SJCRH30 (cell line): ENCODE measurements around the gene WSCD2. TPM values are rescaled to one million over a fixed set of nuclear protein-coding genes. Genes with fewer than 3 reads are reported as not detected.

Experiments used
- DNase-seq, 2 experiments: peaks; one replicate each; pipeline ENCODE4 v3.0.0-alpha.2; 2015 to 2020
- H3K27ac ChIP-seq: fragments of 250-450 bp; sonication (Bioruptor Pico); 2 replicates; pipeline ENCODE4 v1.5.1; 2020; ENCODE audit warnings: mild to moderate bottlenecking, moderate library complexity
- H3K27me3 ChIP-seq: fragments of 250-450 bp; sonication (Bioruptor Pico); 2 replicates; pipeline ENCODE4 v1.5.1; 2020; ENCODE audit warnings: mild to moderate bottlenecking, moderate library complexity
- H3K36me3 ChIP-seq: fragments of 250-450 bp; sonication (Bioruptor Pico); 2 replicates; pipeline ENCODE4 v1.5.1; 2020; ENCODE audit warnings: mild to moderate bottlenecking, moderate library complexity
- H3K4me1 ChIP-seq: fragments of 250-450 bp; sonication (Bioruptor Pico); 2 replicates; pipeline ENCODE4 v1.5.1; 2020; ENCODE audit warnings: mild to moderate bottlenecking, moderate library complexity
- H3K4me3 ChIP-seq: fragments of 250-450 bp; sonication (Bioruptor Pico); 2 replicates; pipeline ENCODE4 v1.5.1; 2020; ENCODE audit warnings: mild to moderate bottlenecking, moderate library complexity
- H3K9me3 ChIP-seq: fragments of 250-450 bp; sonication (Bioruptor Pico); replicated peaks from 2 replicates; pipeline ENCODE4 v1.5.1; 2020; ENCODE audit warnings: mild to moderate bottlenecking, moderate library complexity
- total RNA-seq: library from RNA; depleted of rRNA; stranded (reverse); fragments of >200 nt; shearing (Covaris generic); gene quantifications from 2 replicates; pipeline ENCODE4 v1.2.3, GENCODE V29; 2014

WSCD2 gene
- total RNA-seq, 1 experiment from 2014 or later: not detected

DNA sequence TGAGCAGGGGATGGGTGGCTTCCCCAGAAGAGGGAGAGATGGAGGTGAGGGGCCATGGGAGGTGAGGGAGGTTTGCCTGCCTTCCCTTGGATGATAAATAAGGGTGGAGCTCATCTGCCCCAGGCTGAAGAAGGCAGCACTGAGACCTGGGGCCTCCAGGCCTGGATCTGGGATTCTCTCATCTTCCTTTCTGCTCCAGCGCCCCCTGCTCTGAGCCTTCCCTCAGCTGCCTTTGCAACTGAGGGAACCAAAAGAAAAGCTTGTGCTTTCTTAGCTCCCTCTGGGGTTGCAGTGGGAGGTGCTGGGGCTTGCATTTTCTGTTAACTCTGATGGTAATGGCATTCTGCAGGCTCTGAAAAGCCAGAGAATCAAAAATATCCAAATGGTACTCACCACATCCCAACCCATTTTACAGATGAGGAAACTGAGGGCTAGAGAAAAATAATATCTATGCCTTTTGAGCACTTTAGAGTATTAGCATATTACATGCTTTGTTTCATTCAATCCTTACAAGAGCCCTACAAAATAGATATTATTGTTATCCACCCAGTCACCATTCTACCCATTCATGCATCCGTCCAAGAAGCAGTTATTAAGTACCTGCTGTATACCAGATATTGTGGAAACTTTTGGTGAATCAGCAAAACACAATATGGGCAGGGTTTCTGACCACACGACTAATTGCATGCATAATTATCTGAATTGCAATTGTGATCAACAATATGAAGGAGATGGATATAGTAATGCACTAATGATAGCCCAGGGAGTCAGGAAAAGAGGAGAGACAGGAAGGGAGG lies 102.2 kb downstream of the WSCD2 start:
- Histone ChIP-seq H3K36me3 (no peaks in the 10 kb centered on the region), H3K4me3 (no peak overlapping the region), H3K27me3 (no peaks in the 10 kb centered on the region), H3K27ac (no peak overlapping the region), H3K9me3 (no peaks in the 10 kb centered on the region), H3K4me1 (no peaks in the 10 kb centered on the region)
- DNase-seq: no peak

DNA sequence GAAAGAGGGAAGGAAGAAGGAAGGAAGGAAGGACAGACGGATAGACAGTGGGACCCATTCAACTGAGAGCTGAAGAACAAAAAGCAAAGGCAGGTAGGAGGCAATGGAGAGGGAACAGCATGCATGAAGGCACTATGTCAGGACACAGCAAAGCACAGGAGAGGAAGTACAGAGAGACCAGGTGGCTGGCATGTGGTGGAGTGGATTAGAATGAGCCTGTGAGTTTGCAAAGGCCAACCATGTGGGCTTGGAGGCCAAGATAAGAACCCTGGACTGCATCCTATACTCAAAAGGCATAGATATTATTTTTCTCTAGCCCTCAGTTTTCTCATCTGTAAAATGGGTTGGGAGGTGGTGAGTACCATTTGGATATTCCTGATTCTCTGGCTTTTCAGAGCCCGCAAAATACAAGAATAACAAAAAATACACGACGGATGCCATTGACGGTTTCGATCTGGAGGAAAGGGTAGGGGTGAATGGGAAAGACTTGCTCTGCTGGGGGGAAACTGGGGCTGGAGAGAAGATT lies 102.9 kb downstream of the WSCD2 start:
- Histone ChIP-seq H3K4me1 (no peaks in the 10 kb centered on the region), H3K27ac (no peak overlapping the region), H3K4me3 (no peak overlapping the region), H3K9me3 (no peaks in the 10 kb centered on the region), H3K27me3 (no peaks in the 10 kb centered on the region), H3K36me3 (no peaks in the 10 kb centered on the region)
- no peak for DNase-seq

DNA sequence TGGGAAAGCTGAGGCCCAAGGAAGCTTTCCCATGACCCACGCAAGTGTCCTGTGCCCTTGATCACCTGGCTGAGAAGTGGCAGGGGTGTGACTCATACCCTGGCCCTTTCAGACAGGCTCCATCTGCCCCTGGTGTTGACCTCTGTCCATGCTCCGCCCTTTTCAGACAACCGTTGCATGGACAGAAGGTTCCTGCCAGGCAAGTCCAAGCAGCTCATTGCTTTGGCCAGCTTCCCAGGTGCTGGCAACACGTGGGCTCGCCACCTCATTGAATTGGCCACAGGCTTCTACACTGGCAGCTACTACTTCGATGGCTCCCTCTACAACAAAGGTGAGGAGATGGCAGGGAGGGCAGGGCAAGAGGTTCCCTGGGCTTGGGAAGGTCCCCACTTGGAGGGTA lies 103.5 kb downstream of the WSCD2 start:
- H3K27ac ChIP-seq: no peak overlapping the region
- H3K9me3 ChIP-seq: no peaks in the 10 kb centered on the region
- H3K4me1 ChIP-seq: no peaks in the 10 kb centered on the region
- no peak for DNase-seq
- H3K36me3 ChIP-seq: no peaks in the 10 kb centered on the region
- H3K4me3 ChIP-seq: no peak overlapping the region
- no peaks in the 10 kb centered on the region for H3K27me3 ChIP-seq

DNA sequence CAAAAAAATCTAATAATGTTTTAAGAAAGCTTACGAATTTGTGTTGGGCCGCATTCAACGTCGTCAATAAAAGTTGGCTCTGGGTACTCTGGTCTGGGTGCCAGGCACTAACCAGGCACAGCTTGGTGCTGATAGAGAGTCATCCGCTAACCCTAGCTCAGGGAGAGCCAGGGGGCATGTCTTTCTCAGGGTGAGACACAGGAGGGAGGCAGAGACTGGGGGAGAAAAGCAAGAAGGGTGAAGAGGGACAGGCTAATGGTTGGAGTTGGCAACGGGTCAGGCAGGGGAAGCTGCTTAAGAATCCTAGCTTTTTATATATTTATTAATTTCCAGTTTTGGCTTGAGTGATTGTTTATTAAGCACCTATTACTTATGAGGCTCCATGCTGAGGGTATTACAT lies 105.1 kb downstream of the WSCD2 start:
- H3K9me3 ChIP-seq: no peaks in the 10 kb centered on the region
- no peak for DNase-seq
- H3K36me3 ChIP-seq: no peaks in the 10 kb centered on the region
- H3K4me3 ChIP-seq: no peak overlapping the region
- H3K4me1 ChIP-seq: no peaks in the 10 kb centered on the region
- no peaks in the 10 kb centered on the region for H3K27me3 ChIP-seq
- H3K27ac ChIP-seq: no peak overlapping the region

DNA sequence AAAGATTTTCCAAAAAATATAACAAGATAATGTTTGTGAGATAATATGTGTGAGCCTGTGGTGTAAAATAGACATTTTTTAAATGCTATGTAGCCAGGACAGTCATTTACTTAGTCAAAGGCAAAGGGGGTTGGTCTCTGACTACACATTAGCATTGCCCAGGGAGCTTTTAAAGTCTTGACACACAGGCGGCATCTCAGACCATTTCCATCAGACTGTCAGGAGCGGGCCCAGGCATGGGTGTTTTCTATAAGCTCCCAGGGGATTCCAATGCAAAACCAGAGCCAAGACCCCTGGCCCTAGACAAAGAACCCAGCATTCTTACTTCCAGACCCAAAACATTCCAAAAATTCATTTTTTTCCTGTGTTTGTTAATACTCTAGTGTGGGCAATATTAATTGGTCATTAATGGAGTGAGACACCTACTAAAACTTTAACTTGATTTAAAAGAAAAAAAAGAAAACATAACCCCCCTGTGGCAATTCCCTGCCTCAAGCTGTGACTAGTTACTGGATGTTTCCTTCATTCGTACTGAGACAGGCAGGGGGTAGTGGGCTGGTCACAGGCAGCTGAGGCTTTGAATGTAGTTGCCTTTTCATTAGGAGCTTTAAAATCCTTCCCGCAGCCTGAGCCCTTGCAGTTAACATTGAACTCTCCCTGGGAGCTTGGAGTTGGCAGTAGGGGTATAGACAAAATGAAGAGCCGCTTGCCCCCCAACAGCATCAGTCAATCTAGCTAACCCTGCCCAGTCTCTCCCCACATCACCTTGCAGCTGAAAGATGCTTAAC lies 106.3 kb downstream of the WSCD2 start:
- no peaks in the 10 kb centered on the region for H3K27me3 ChIP-seq
- H3K36me3 ChIP-seq: no peaks in the 10 kb centered on the region
- no peak overlapping the region for H3K4me3 ChIP-seq
- H3K27ac ChIP-seq: no peak overlapping the region
- DNase-seq: no peak
- H3K9me3 ChIP-seq: no peaks in the 10 kb centered on the region
- no peaks in the 10 kb centered on the region for H3K4me1 ChIP-seq

DNA sequence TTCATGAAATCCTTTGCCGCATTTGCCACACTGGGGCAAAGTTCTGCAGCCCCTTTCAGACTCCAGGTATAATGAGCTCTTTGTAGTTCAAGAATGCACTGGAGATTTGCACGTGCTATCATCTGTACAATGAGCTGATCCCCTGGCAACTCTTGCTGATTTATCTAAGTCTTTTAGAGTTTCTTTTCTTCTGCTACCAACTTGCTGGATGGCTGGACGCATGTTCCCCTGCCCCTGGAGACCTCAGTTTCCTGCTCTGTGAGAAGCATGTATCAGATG lies 106.8 kb downstream of the WSCD2 start:
- H3K4me1 ChIP-seq: no peaks in the 10 kb centered on the region
- no peak overlapping the region for H3K27ac ChIP-seq
- H3K27me3 ChIP-seq: no peaks in the 10 kb centered on the region
- no peak overlapping the region for H3K4me3 ChIP-seq
- DNase-seq: no peak
- H3K36me3 ChIP-seq: no peaks in the 10 kb centered on the region
- no peaks in the 10 kb centered on the region for H3K9me3 ChIP-seq

DNA sequence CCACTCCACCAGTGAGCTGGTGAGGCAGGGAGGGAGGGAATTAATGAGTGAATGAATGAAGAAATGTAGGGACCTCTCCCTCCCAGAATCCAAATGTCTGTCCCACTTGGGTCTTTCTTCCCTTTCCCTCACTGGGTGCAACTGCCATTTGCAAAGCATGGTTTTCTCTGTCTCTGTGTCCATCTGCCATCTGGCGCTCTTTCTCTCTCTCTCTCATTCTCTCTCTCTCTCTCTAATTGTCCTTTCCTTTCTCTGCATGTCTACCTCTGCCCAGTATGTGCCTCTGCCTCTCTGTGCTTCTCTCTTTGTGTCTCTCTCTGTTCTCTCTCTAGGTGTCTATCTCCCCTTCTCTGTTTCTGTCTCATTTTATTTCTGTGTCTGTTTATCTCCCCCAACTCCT lies 107.3 kb downstream of the WSCD2 start:
- Histone ChIP-seq H3K27ac (no peak overlapping the region), H3K4me3 (no peak overlapping the region), H3K27me3 (no peaks in the 10 kb centered on the region), H3K9me3 (no peaks in the 10 kb centered on the region), H3K36me3 (no peaks in the 10 kb centered on the region), H3K4me1 (no peaks in the 10 kb centered on the region)
- no peak for DNase-seq

DNA sequence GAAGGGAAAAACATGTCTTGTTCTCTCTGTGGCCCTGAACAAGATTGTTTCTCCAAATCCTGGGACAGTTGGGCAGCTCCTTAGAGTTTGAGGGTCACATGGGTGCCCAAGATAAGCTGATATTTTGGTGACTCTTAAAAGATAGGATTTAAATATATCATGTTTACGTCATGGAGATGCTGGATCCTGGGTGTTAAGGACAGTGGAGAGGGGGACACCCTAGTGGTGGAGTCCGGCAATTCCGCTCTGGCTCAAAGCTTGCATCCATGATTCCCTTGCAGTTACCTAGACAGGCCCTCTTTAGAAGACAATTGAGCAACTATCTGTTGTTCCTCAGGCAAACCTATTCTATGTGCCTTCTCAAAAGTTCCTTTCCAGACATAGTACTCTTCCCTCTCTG lies 108.2 kb downstream of the WSCD2 start:
- Histone ChIP-seq H3K27me3 (no peaks in the 10 kb centered on the region), H3K36me3 (no peaks in the 10 kb centered on the region), H3K4me3 (no peak overlapping the region), H3K4me1 (no peaks in the 10 kb centered on the region), H3K27ac (no peak overlapping the region), H3K9me3 (no peaks in the 10 kb centered on the region)
- peak in 1 of 2 experiments; percentile 23 for DNase-seq

DNA sequence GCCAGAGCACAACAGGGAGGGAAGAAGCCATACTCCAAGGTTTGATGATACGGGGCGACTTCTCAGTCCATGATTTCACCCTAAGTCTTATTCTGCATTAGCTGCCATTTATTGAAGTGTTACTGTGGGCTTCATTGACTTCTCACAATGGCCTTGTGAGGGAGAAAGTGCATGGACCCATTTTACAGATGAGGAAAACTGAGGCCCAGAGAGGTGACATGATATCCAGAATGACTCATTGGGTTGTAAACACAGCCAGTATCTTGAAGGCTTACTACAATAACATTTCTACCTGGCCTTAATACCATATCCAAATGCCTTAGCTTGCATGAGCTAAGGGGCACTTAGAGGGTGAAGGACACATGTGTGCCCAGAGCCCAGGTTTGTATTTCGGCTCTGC lies 109.4 kb downstream of the WSCD2 start:
- no peak overlapping the region for H3K4me3 ChIP-seq
- DNase-seq: no peak
- H3K36me3 ChIP-seq: no peaks in the 10 kb centered on the region
- no peaks in the 10 kb centered on the region for H3K27me3 ChIP-seq
- H3K9me3 ChIP-seq: no peaks in the 10 kb centered on the region
- no peaks in the 10 kb centered on the region for H3K4me1 ChIP-seq
- no peak overlapping the region for H3K27ac ChIP-seq

DNA sequence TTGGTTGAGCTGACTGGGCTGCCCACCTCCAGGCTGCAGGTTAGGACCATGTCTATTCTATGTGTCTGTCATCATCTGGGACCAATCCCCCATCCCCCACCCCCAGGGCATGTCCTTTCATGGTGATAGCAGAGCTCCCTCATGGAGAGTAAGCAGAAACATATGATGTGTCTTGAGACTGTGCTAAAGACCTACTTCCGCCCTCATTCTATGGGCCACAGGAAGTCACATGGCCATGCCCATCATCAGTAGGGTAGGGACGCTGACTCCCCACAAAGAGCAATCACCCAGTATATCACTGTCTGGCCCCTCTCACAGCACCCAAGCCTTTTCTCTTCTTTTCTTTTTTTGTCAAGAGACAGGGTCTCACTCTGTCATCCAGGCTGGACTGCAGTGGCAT lies 110.3 kb downstream of the WSCD2 start:
- H3K4me1 ChIP-seq: no peaks in the 10 kb centered on the region

DNA sequence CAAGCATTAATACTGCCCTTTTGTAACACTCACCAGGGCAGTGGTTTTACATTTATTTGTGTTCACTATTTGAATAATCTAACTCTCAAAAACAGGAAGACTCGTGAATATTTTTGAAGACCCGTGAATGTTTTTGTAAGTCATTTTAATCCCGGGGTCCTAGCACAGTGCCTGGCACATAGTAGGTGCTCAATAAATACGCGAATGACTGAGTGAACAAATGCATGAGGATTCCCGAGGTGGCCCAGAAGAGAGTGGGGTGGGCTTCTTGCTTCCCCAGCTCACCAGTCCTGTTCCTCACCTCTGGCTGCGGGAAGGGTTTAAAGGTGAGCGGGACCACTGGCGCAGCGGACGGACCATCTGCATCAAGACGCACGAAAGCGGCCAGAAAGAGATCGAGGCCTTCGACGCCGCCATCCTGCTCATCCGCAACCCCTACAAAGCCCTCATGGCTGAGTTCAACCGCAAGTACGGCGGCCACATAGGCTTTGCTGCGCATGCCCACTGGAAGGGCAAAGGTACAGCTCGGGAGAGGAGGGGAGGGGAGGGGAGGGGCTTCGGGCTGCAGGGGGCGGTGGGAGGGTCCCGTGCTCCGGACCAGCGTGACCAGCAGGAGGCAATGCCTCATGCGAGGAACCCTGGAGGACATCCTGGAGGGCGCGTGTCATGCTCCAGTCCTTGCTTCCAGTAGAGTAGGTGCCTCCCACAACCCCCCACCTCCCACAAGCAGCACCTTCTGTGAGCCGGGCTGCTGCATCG lies 111.1 kb downstream of the WSCD2 start:
- Histone ChIP-seq H3K27ac (no peak overlapping the region), H3K9me3 (no peaks in the 10 kb centered on the region), H3K4me3 (no peak overlapping the region), H3K36me3 (no peaks in the 10 kb centered on the region), H3K27me3 (no peaks in the 10 kb centered on the region), H3K4me1 (no peaks in the 10 kb centered on the region)
- no peak for DNase-seq

More for the DNA sequence above, 110.3 kb downstream of the WSCD2 start:
- no peak overlapping the region for H3K4me3 ChIP-seq
- H3K36me3 ChIP-seq: no peaks in the 10 kb centered on the region
- DNase-seq: no peak
- H3K9me3 ChIP-seq: no peaks in the 10 kb centered on the region
- H3K27ac ChIP-seq: no peak overlapping the region
- H3K27me3 ChIP-seq: no peaks in the 10 kb centered on the region

DNA sequence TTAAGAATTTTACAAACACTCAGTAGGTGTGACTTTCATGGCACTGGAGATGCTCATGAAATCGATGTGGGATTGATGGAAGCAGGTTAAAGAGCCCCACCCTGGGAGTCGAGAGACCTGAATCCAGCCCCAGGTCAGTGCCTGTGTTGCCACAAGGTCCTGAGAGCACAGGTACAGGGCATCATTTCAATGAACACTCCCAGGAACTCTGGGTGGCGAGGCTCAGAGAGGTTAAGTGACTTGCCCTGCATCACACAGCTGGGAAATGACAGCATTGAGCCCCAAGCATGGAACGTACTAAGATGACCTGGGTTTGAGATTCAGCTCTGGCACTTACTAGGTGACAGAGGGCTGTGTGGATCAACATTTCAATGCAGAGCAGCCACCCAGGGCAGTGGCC lies 111.8 kb downstream of the WSCD2 start:
- no peak for DNase-seq
- Histone ChIP-seq H3K27ac (no peak overlapping the region), H3K27me3 (no peaks in the 10 kb centered on the region), H3K4me1 (no peaks in the 10 kb centered on the region), H3K36me3 (no peaks in the 10 kb centered on the region), H3K4me3 (no peak overlapping the region), H3K9me3 (no peaks in the 10 kb centered on the region)

DNA sequence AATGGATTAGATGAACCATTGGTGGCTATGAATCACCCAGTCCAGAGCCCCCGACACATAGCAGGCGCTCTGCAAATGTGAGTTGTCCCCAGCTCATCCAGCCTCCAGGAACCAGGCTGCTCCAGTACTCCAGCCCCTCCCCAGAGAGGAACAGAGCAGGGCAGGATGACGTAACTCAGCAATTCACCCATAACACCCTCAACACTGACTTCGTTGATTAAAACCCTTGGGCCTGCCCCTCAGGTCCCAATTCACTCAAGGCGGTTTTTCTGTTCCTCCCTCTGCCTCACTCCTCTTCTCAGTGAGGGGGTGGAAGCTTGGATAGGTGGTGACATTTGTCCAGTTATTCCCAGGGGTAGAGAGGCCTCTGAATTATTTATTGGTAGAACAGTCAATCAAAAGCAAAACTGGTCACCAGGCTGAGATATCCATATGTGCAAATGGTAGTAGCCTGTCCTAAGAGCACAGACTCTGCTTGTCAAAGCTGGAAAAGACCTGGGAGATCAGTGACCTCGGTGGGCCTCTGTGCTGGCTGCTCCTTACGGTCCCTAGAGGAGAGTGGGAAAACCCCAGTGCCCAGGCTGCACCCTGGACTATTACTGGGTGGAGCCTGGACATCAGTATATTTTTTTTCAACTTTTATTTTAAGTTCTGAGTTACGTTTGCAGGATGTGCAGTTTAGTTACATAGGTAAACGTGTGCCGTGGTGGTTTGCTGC lies 113.1 kb downstream of the WSCD2 start:
- H3K27ac ChIP-seq: no peak overlapping the region
- DNase-seq: peak in 1 of 2 experiments; percentile 2
- no peaks in the 10 kb centered on the region for H3K4me1 ChIP-seq
- no peaks in the 10 kb centered on the region for H3K27me3 ChIP-seq
- H3K4me3 ChIP-seq: no peak overlapping the region
- no peaks in the 10 kb centered on the region for H3K9me3 ChIP-seq
- H3K36me3 ChIP-seq: no peaks in the 10 kb centered on the region

DNA sequence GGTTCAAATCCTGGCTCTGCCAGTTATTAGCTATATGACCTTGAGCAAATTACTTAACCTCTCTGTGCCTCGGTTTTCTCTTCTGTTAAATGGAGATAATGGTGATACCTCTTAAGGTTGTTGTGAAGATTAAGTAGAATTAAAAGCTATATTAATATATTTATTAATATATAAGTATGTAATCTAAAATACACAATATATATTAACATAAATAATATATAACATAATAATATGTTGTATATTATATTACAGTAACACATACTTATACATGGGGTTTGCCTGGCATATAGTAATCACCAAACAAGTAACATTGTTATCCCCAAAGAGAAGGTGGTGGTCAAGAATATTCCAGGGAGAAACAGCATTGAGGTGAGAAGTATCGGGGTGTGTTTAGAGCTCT lies 118.0 kb downstream of the WSCD2 start:
- H3K36me3 ChIP-seq: no peaks in the 10 kb centered on the region
- H3K27me3 ChIP-seq: no peaks in the 10 kb centered on the region
- H3K9me3 ChIP-seq: no peaks in the 10 kb centered on the region

More for the DNA sequence above, 118.0 kb downstream of the WSCD2 start:
- Histone ChIP-seq H3K4me3 (no peak overlapping the region), H3K4me1 (no peaks in the 10 kb centered on the region), H3K27ac (no peak overlapping the region)
- DNase-seq: no peak
